Measurements from ENCODE around the gene SHMT1. TPM values are rescaled to one million over a fixed set of nuclear protein-coding genes. Genes with fewer than 3 reads are reported as not detected.
"Not testable (repeated sequence)": the region's sequence is repeated elsewhere in the genome, so short reads cannot be mapped to it uniquely, and the experiment has no call there.

The SHMT1 gene
- total and polyA plus RNA-seq, 7 donors, result 16.2 to 34.8 (median 26.9) TPM

- DNase-seq, result peak; percentile 81
- Histone ChIP-seq H3K36me3 (peaks cover 0 to 58% (median 4%) of the 10 kb centered on the region in 4 donors), H3K4me1 (no peaks in the 10 kb centered on the region), H3K27ac (peak overlapping the region; percentile 31 to 57 (median 51)), H3K4me3 (no peak overlapping the region), H3K27me3 (no peaks in the 10 kb centered on the region), H3K9me3 (no peaks in the 10 kb centered on the region)
- 89 to 90% methylated on average over 10 of the region's 10 CpGs for WGBS, 2 donors
- intact Hi-C loops (cut with DNase I), result no loop called here
- TF ChIP-seq POLR2A (IDR thresholded peaks at IDR 0.05) (no peak), POLR2AphosphoS5 (IDR thresholded peaks at IDR 0.05) (peak in 2 of 4 donors; percentile 15 to 39), CTCF (IDR thresholded peaks at IDR 0.05) (no peak), EP300 (IDR thresholded peaks at IDR 0.05) (no peak)
Observed at GRCh38 chr17:18356624-18357023, 6.7 kb downstream of the SHMT1 start.

- H3K27ac ChIP-seq, result no peak overlapping the region
- WGBS, 2 donors, result 92 to 94% methylated on average over 6 of the region's 6 CpGs
- H3K36me3 ChIP-seq, result peaks cover 0 to 69% (median 6%) of the 10 kb centered on the region in 4 donors
- H3K27me3 ChIP-seq, result no peaks in the 10 kb centered on the region
- TF ChIP-seq CTCF (IDR thresholded peaks at IDR 0.05), result no peak
- no peak for TF ChIP-seq POLR2A (IDR thresholded peaks at IDR 0.05)
- TF ChIP-seq POLR2AphosphoS5 (IDR thresholded peaks at IDR 0.05), result no peak
- TF ChIP-seq EP300 (IDR thresholded peaks at IDR 0.05), result no peak
- no peaks in the 10 kb centered on the region for H3K4me1 ChIP-seq
- H3K4me3 ChIP-seq, result no peak overlapping the region
- no peaks in the 10 kb centered on the region for H3K9me3 ChIP-seq
- intact Hi-C loops (cut with DNase I), result no loop called here
- DNase-seq, result no peak
Observed at GRCh38 chr17:18353541-18353940, 9.8 kb downstream of the SHMT1 start.

- H3K27me3 ChIP-seq, result no peaks in the 10 kb centered on the region
- peaks cover 6 to 84% (median 36%) of the 10 kb centered on the region in 4 donors for H3K36me3 ChIP-seq
- 72 to 78% methylated on average over 5 of the region's 5 CpGs for WGBS, 2 donors
- intact Hi-C loops (cut with DNase I), result no loop called here
- no peaks in the 10 kb centered on the region for H3K4me1 ChIP-seq
- no peak for TF ChIP-seq POLR2A (IDR thresholded peaks at IDR 0.05)
- no peak for TF ChIP-seq EP300 (IDR thresholded peaks at IDR 0.05)
- no peak for TF ChIP-seq CTCF (IDR thresholded peaks at IDR 0.05)
- TF ChIP-seq POLR2AphosphoS5 (IDR thresholded peaks at IDR 0.05), result no peak
- no peak overlapping the region for H3K4me3 ChIP-seq
- DNase-seq, result no peak
- H3K27ac ChIP-seq, result no peak overlapping the region
- no peaks in the 10 kb centered on the region for H3K9me3 ChIP-seq
Observed at GRCh38 chr17:18344021-18344420, 19.3 kb downstream of the SHMT1 start.

GRCh38 chr17:18339933-18340332 is 23.4 kb downstream of the SHMT1 start:
- no peaks in the 10 kb centered on the region for H3K27me3 ChIP-seq
- no peaks in the 10 kb centered on the region for H3K4me1 ChIP-seq
- DNase-seq, result no peak
- no peak overlapping the region for H3K4me3 ChIP-seq
- H3K36me3 ChIP-seq, result peaks cover 6 to 61% (median 26%) of the 10 kb centered on the region in 4 donors
- H3K9me3 ChIP-seq, result no peaks in the 10 kb centered on the region
- H3K27ac ChIP-seq, result no peak overlapping the region
- WGBS, 2 donors, result 98% methylated on average over 13 of the region's 13 CpGs
- no peak for TF ChIP-seq POLR2A (IDR thresholded peaks at IDR 0.05)
- intact Hi-C loops (cut with DNase I), result no loop called here

- H3K27ac ChIP-seq; intact Hi-C loops (cut with DNase I); H3K9me3 ChIP-seq; H3K4me1 ChIP-seq; H3K4me3 ChIP-seq; H3K27me3 ChIP-seq: not testable (repeated sequence)
- DNase-seq, result peak; percentile 20
- H3K36me3 ChIP-seq, result peaks cover 6 to 67% (median 25%) of the 10 kb centered on the region in 4 donors
- 97% methylated on average over 25 of the region's 25 CpGs for WGBS, 2 donors
Observed at GRCh38 chr17:18338158-18338557, 25.2 kb downstream of the SHMT1 start.

GRCh38 chr17:18332909-18333489 is 30.4 kb downstream of the SHMT1 start:
- Histone ChIP-seq H3K27ac (no peak overlapping the region), H3K4me3 (no peak overlapping the region), H3K36me3 (peaks cover 0 to 86% (median 24%) of the 10 kb centered on the region in 4 donors), H3K9me3 (no peaks in the 10 kb centered on the region), H3K27me3 (no peaks in the 10 kb centered on the region), H3K4me1 (no peaks in the 10 kb centered on the region)
- no peak for DNase-seq
- TF ChIP-seq POLR2A (IDR thresholded peaks at IDR 0.05) (no peak), POLR2AphosphoS5 (IDR thresholded peaks at IDR 0.05) (no peak), CTCF (IDR thresholded peaks at IDR 0.05) (no peak), EP300 (IDR thresholded peaks at IDR 0.05) (no peak)
- intact Hi-C loops (cut with DNase I), result no loop called here
- 88 to 89% methylated on average over 4 of the region's 4 CpGs for WGBS, 2 donors
